GM23248 (cell line): ENCODE measurements around the gene ARHGAP24. TPM values are rescaled to one million over a fixed set of nuclear protein-coding genes. Genes with fewer than 3 reads are reported as not detected.
A peak's percentile ranks its signal among the peaks of the same experiment; 100 is the strongest.

Source experiments
- DNase-seq: peaks from one replicate; pipeline ENCODE4 v3.0.0-alpha.2; 2015
- H2AFZ ChIP-seq: fragments of 200-600 bp; sonication (generic); 2 replicates; pipeline ENCODE4 v1.6.1; 2016; ENCODE audit warnings: antibody characterized with exemption
- H3F3A ChIP-seq: fragments of 200-600 bp; sonication (generic); 2 replicates; pipeline ENCODE4 v1.6.1; 2016; ENCODE audit warnings: mild to moderate bottlenecking, antibody characterized with exemption, mixed run types; ENCODE audit not compliant: insufficient read depth
- H3K27ac ChIP-seq: fragments of 200-600 bp; sonication (generic); 2 replicates; pipeline ENCODE4 v1.5.1; 2016; ENCODE audit warnings: mild to moderate bottlenecking
- H3K27me3 ChIP-seq: fragments of 200-600 bp; sonication (generic); replicated peaks from 2 replicates; pipeline ENCODE4 v1.6.1; 2016; ENCODE audit warnings: mild to moderate bottlenecking; ENCODE audit not compliant: insufficient read depth
- H3K36me3 ChIP-seq: fragments of 200-600 bp; sonication (generic); 2 replicates; pipeline ENCODE4 v1.6.1; 2016; ENCODE audit warnings: low read depth, mild to moderate bottlenecking
- H3K4me1 ChIP-seq: fragments of 200-600 bp; sonication (generic); 2 replicates; pipeline ENCODE4 v1.6.1; 2016; ENCODE audit warnings: mild to moderate bottlenecking; ENCODE audit not compliant: insufficient read depth
- H3K4me2 ChIP-seq: fragments of 200-600 bp; sonication (generic); one replicate; pipeline ENCODE4 v1.6.1; 2016; ENCODE audit warnings: mild to moderate bottlenecking; ENCODE audit not compliant: unreplicated experiment
- H3K4me3 ChIP-seq: fragments of 200-600 bp; sonication (generic); 2 replicates; pipeline ENCODE4 v1.5.1; 2016; ENCODE audit warnings: mild to moderate bottlenecking
- H3K79me2 ChIP-seq: fragments of 200-600 bp; sonication (generic); 2 replicates; pipeline ENCODE4 v1.6.1; 2016; ENCODE audit warnings: mild to moderate bottlenecking; ENCODE audit not compliant: insufficient read depth
- H3K9ac ChIP-seq: fragments of 200-600 bp; sonication (generic); 2 replicates; pipeline ENCODE4 v1.6.1; 2016; ENCODE audit warnings: mild to moderate bottlenecking
- H3K9me2 ChIP-seq: fragments of 200-600 bp; sonication (generic); 2 replicates; pipeline ENCODE4 v1.6.1; 2016; ENCODE audit warnings: mixed run types, mild to moderate bottlenecking, moderate library complexity; ENCODE audit not compliant: insufficient read depth
- H3K9me3 ChIP-seq: fragments of 200-600 bp; sonication (generic); one replicate; pipeline ENCODE4 v1.6.1; 2017; ENCODE audit warnings: low read depth
- H4K20me1 ChIP-seq: fragments of 200-600 bp; sonication (generic); 2 replicates; pipeline ENCODE4 v1.6.0; 2016; ENCODE audit not compliant: insufficient read depth
- EZH2 ChIP-seq: fragments of 200-600 bp; sonication (generic); IDR thresholded peaks from 2 replicates; pipeline ENCODE4 v1.6.1; 2018; ENCODE audit warnings: antibody characterized with exemption, mild to moderate bottlenecking; ENCODE audit not compliant: insufficient read depth, poor library complexity, severe bottlenecking
- EZH2phosphoT487 ChIP-seq: fragments of 200-600 bp; sonication (generic); IDR thresholded peaks from 2 replicates; pipeline ENCODE4 v1.6.1; 2018; ENCODE audit warnings: antibody characterized with exemption, moderate library complexity, mild to moderate bottlenecking, low read depth; ENCODE audit not compliant: insufficient read depth
- WGBS, 2 experiments: methylation state at CpG; one replicate each; pipeline ENCODE4 v1.1.6; 2015 to 2017; ENCODE audit warnings: low lambda C conversion rate in 2 of 2, low coverage in 1 of 2; ENCODE audit errors: missing lambda C conversion rate in 2 of 2; 5-methylcytosine and 5-hydroxymethylcytosine counted together
- in situ Hi-C: fragments of 300-500 bp; cut with MboI; formaldehyde crosslinking; loops from 2 replicates; pipeline ENCODE4 v1.15.0; 2020
- polyA plus RNA-seq: library from polyadenylated mRNA; unstranded; fragments of >200 nt; fragmentation: Nextera tagmentation; extraction: Ambion mirVana; gene quantifications from 2 replicates; pipeline ENCODE4 v1.2.1, GENCODE V29; 2016
- total RNA-seq: library from RNA; depleted of rRNA; stranded (reverse); fragments of >200 nt; shearing (Covaris generic); gene quantifications from 2 replicates; pipeline ENCODE4 v1.2.3, GENCODE V29; 2014

Gene ARHGAP24
- total and polyA plus RNA-seq, 2 experiments from 2014 or later, result 24.1 to 31.6 TPM

- 28 to 30% methylated on average over 13 of the region's 13 CpGs for WGBS, 2 experiments
- H4K20me1 ChIP-seq, result no peaks in the 10 kb centered on the region
- no peaks in the 10 kb centered on the region for H3K9me2 ChIP-seq
- H3K4me1 ChIP-seq, result peaks cover 63% of the 10 kb centered on the region
- H3K9ac ChIP-seq, result peak overlapping the region; percentile 63
- TF ChIP-seq EZH2 (no peak), EZH2phosphoT487 (no peak)
- DNase-seq, result peak; percentile 79
- H3K4me2 ChIP-seq, result peak overlapping the region; percentile 86
- H2AFZ ChIP-seq, result 0 out of 2 replicates have a peak overlapping the region, but pooled peaks have one; percentile 3
- in situ Hi-C loops, result no loop called here
- peaks cover 43% of the 10 kb centered on the region for H3F3A ChIP-seq
- H3K36me3 ChIP-seq, result no peaks in the 10 kb centered on the region
- peak overlapping the region; percentile 58 for H3K4me3 ChIP-seq
- H3K9me3 ChIP-seq, result no peaks in the 10 kb centered on the region
- H3K27ac ChIP-seq, result peak overlapping the region; percentile 58
- H3K79me2 ChIP-seq, result peaks cover 99% of the 10 kb centered on the region
- H3K27me3 ChIP-seq, result no peaks in the 10 kb centered on the region
Observed at GRCh38 chr4:85828027-85828890, 353.3 kb downstream of the ARHGAP24 start.

- H3K79me2 ChIP-seq, result peaks cover 99% of the 10 kb centered on the region
- no peak for TF ChIP-seq EZH2phosphoT487
- no peak for TF ChIP-seq EZH2
Observed at GRCh38 chr4:85829276-85830051, 354.5 kb downstream of the ARHGAP24 start.

DNA sequence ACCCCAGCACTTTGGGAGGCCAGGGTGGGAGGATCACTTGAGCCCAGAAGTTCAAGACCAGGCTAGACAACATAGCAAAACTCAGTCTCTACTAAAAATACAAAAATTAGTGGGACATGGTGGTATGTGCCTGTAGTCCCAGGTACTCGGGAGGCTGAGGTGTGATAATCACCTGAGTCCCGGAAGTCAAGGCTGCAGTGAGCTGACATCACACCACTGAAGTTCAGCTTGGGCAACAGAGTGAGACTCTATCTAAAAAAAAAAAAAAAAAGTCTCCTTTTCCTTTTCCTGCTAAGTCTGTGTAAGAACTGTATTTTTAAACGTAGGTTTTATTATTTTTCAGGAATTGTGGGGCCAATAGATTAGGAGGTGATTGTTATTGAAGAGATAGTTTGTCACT is 356.7 kb downstream of the ARHGAP24 start:
- 94 to 100% methylated on average over 3 of the region's 3 CpGs for WGBS, 2 experiments
- DNase-seq, result no peak

More at GRCh38 chr4:85829276-85830051, 354.5 kb downstream of the ARHGAP24 start:
- Histone ChIP-seq H3K4me1 (peaks cover 51% of the 10 kb centered on the region), H3K9ac (no peak overlapping the region), H3K9me3 (no peaks in the 10 kb centered on the region), H2AFZ (no peak overlapping the region), H4K20me1 (no peaks in the 10 kb centered on the region), H3K27ac (0 out of 2 replicates have a peak overlapping the region, but pooled peaks have one; percentile 0), H3K9me2 (no peaks in the 10 kb centered on the region), H3K4me2 (peak overlapping the region; percentile 86), H3K36me3 (no peaks in the 10 kb centered on the region), H3K4me3 (no peak overlapping the region), H3K27me3 (no peaks in the 10 kb centered on the region), H3F3A (peaks cover 43% of the 10 kb centered on the region)
- 73 to 86% methylated on average over 2 of the region's 2 CpGs for WGBS, 2 experiments
- in situ Hi-C loops, result no loop called here
- DNase-seq, result peak; percentile 62

GRCh38 chr4:85833302-85833701 is 358.4 kb downstream of the ARHGAP24 start:
- H3K9ac ChIP-seq, result no peak overlapping the region
- H3K9me3 ChIP-seq, result no peaks in the 10 kb centered on the region
- no peaks in the 10 kb centered on the region for H4K20me1 ChIP-seq
- H3K36me3 ChIP-seq, result no peaks in the 10 kb centered on the region
- 63 to 65% methylated on average over 3 of the region's 3 CpGs for WGBS, 2 experiments
- no peaks in the 10 kb centered on the region for H3K27me3 ChIP-seq
- no peaks in the 10 kb centered on the region for H3K9me2 ChIP-seq
- H3K4me3 ChIP-seq, result no peak overlapping the region
- in situ Hi-C loops, result no loop called here
- H3K79me2 ChIP-seq, result peaks cover 100% of the 10 kb centered on the region
- no peak overlapping the region for H2AFZ ChIP-seq
- no peak for DNase-seq
- TF ChIP-seq EZH2, result no peak
- TF ChIP-seq EZH2phosphoT487, result no peak
- H3K4me2 ChIP-seq, result no peak overlapping the region
- H3F3A ChIP-seq, result peaks cover 23% of the 10 kb centered on the region
- peaks cover 23% of the 10 kb centered on the region for H3K4me1 ChIP-seq
- no peak overlapping the region for H3K27ac ChIP-seq

More for the DNA sequence above, 356.7 kb downstream of the ARHGAP24 start:
- peaks cover 99% of the 10 kb centered on the region for H3K79me2 ChIP-seq
- H2AFZ ChIP-seq, result no peak overlapping the region
- H3K9me2 ChIP-seq, result no peaks in the 10 kb centered on the region
- H4K20me1 ChIP-seq, result no peaks in the 10 kb centered on the region
- no peaks in the 10 kb centered on the region for H3K9me3 ChIP-seq
- in situ Hi-C loops, result no loop called here
- no peak overlapping the region for H3K4me3 ChIP-seq
- no peaks in the 10 kb centered on the region for H3K27me3 ChIP-seq
- TF ChIP-seq EZH2phosphoT487, result no peak
- TF ChIP-seq EZH2, result no peak
- no peaks in the 10 kb centered on the region for H3K36me3 ChIP-seq
- peaks cover 37% of the 10 kb centered on the region for H3K4me1 ChIP-seq
- H3K9ac ChIP-seq, result no peak overlapping the region
- no peak overlapping the region for H3K4me2 ChIP-seq
- H3F3A ChIP-seq, result peaks cover 37% of the 10 kb centered on the region
- H3K27ac ChIP-seq, result no peak overlapping the region
